ENCODE results near the gene MUC5B. TPM values are rescaled to one million over a fixed set of nuclear protein-coding genes. Genes with fewer than 3 reads are reported as not detected.

Gene MUC5B
- total and polyA plus RNA-seq, 8 donors = 0.06 to 33.4 (median 0.27) TPM

GRCh38 chr11:1300569-1301187, 77.8 kb downstream of the MUC5B start:
- H3K27ac ChIP-seq = no peak overlapping the region
- ATAC-seq (no peak), DNase-seq (no peak)
- H3K36me3 ChIP-seq = peaks cover 0 to 30% of the 10 kb centered on the region in 2 donors
- H3K4me3 ChIP-seq = no peak overlapping the region
- peaks cover 39 to 68% of the 10 kb centered on the region in 2 donors for H3K4me1 ChIP-seq
- intact Hi-C loops (cut with DNase I) = no loop called here
- H3K9me3 ChIP-seq = no peaks in the 10 kb centered on the region
- no peaks in the 10 kb centered on the region for H3K27me3 ChIP-seq
- no peak for TF ChIP-seq CTCF (IDR thresholded peaks at IDR 0.05)

- ATAC-seq (no peak), DNase-seq (no peak)
- no peak overlapping the region for H3K4me3 ChIP-seq
- H3K36me3 ChIP-seq = peaks cover 0 to 31% of the 10 kb centered on the region in 2 donors
- no peaks in the 10 kb centered on the region for H3K9me3 ChIP-seq
- intact Hi-C loops (cut with DNase I) = no loop called here
- peaks cover 39 to 76% of the 10 kb centered on the region in 2 donors for H3K4me1 ChIP-seq
- H3K27ac ChIP-seq = no peak overlapping the region
- no peak for TF ChIP-seq CTCF (IDR thresholded peaks at IDR 0.05)
- H3K27me3 ChIP-seq = no peaks in the 10 kb centered on the region
Observed at GRCh38 chr11:1301220-1302000, 78.5 kb downstream of the MUC5B start.

DNA sequence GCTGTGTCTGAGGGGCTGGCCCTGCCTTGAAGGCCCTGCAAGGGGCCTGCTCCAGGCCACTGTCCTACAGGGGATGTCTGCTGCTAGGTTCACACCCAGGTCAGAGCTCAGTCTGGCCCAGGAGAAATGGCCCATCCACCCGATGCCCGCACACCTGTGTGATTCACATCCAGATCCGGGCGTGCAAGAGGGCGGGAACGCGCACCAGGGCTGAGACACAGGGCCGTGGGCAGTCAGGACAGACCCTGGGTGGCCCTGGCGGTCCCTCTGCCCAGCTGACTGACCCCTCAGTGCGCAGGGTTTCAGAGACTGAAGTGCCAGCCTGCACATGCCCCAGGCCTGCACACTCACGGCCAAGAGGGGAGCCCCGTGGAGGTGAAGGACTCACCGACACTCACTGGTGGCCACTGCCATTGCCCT, 79.2 kb downstream of the MUC5B start:
- Histone ChIP-seq H3K36me3 (peaks cover 0 to 32% of the 10 kb centered on the region in 2 donors), H3K27me3 (no peaks in the 10 kb centered on the region), H3K9me3 (no peaks in the 10 kb centered on the region), H3K4me1 (peaks cover 39 to 82% of the 10 kb centered on the region in 2 donors), H3K4me3 (no peak overlapping the region), H3K27ac (peak overlapping the region in 1 of 2 donors; percentile 42)
- ATAC-seq = no peak
- TF ChIP-seq CTCF (IDR thresholded peaks at IDR 0.05) = no peak
- DNase-seq = peak in 1 of 4 donors; percentile 69
- intact Hi-C loops (cut with DNase I) = no loop called here

DNA sequence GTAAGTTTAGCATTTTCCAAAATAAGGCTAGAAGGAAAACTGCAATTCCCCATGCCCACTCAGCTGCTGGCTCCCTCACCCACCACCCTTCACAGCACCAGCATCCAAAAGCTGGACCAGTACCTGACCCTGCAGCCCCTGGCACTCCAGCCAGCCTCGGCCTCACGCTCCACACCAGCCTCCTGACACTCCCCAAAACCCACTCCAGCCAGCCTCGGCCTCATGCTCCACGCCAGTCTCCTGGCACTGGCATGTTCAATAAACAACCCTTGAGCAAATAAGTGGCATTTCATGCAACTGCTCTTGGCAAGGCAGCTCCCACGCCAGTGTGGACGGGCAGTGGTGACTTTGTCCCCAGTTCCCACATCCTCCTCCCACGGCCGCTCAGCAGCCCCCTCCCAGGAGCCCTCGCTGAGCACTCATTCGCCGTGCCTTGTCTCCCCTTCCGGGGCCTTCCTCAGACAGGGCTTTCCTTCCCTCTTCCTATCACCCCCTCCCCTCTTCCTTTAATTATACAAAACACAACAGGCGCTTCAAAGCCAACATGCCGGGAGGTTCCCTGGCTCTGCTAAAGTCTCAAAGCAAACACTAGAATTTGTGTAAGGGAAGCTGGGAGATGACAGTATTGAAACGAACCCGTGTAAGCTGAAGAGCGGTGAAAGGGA, 79.7 kb downstream of the MUC5B start:
- Histone ChIP-seq H3K27ac (peak overlapping the region in 1 of 2 donors; percentile 42), H3K4me1 (peaks cover 39 to 85% of the 10 kb centered on the region in 2 donors), H3K9me3 (no peaks in the 10 kb centered on the region), H3K36me3 (peaks cover 0 to 29% of the 10 kb centered on the region in 2 donors), H3K27me3 (no peaks in the 10 kb centered on the region), H3K4me3 (no peak overlapping the region)
- intact Hi-C loops (cut with DNase I) = no loop called here
- ATAC-seq = peak; percentile 6
- no peak for TF ChIP-seq CTCF (IDR thresholded peaks at IDR 0.05)
- no peak for DNase-seq
